Trophoblast cell (in vitro differentiated cells and primary cell): ENCODE results near the gene COX7A2L.
A peak's percentile ranks its signal among the peaks of the same experiment; 100 is the strongest.

ENCODE experiments used
- DNase-seq, 2 donors: peaks; one replicate each; pipeline ENCODE4 v3.0.0-alpha.2; 2016
- H2AFZ ChIP-seq: 2 replicates; pipeline ENCODE4 v1.6.1; 2013; ENCODE audit warnings: low read length, moderate library complexity, mild to moderate bottlenecking; ENCODE audit not compliant: insufficient read depth, poor library complexity
- H2AK5ac ChIP-seq: 2 replicates; pipeline ENCODE4 v1.6.1; 2013; ENCODE audit warnings: mild to moderate bottlenecking, low read length
- H2BK120ac ChIP-seq: 2 replicates; pipeline ENCODE4 v1.6.1; 2013; ENCODE audit warnings: low read length, mild to moderate bottlenecking, moderate library complexity; ENCODE audit not compliant: insufficient read depth, poor library complexity
- H2BK12ac ChIP-seq: 2 replicates; pipeline ENCODE4 v1.6.1; 2013; ENCODE audit warnings: mild to moderate bottlenecking, low read length, moderate library complexity
- H2BK5ac ChIP-seq: 2 replicates; pipeline ENCODE4 v1.6.1; 2013; ENCODE audit warnings: low read length, low read depth, moderate library complexity, mild to moderate bottlenecking; ENCODE audit not compliant: poor library complexity
- H3K14ac ChIP-seq: 2 replicates; pipeline ENCODE4 v1.6.1; 2013; ENCODE audit warnings: mild to moderate bottlenecking, low read length
- H3K18ac ChIP-seq: 2 replicates; pipeline ENCODE4 v1.6.1; 2013; ENCODE audit warnings: mild to moderate bottlenecking, low read length
- H3K23ac ChIP-seq: 2 replicates; pipeline ENCODE4 v1.6.1; 2013; ENCODE audit warnings: low read length
- H3K27ac ChIP-seq: 2 replicates; pipeline ENCODE4 v1.5.1; 2013; ENCODE audit warnings: low read depth, mild to moderate bottlenecking, inconsistent platforms, low read length, moderate library complexity
- H3K27me3 ChIP-seq: 2 replicates; pipeline ENCODE4 v1.6.1; 2013; ENCODE audit warnings: inconsistent platforms, mild to moderate bottlenecking, low read length, moderate library complexity; ENCODE audit not compliant: insufficient read depth
- H3K36me3 ChIP-seq, 2 experiments: 1 replicate in 1 of 2; 2 replicates in 1 of 2; pipeline ENCODE4 v1.6.1; 2013; ENCODE audit warnings: low read length in 2 of 2, mild to moderate bottlenecking in 2 of 2, moderate library complexity in 1 of 2; ENCODE audit not compliant: insufficient read depth in 2 of 2, control insufficient read depth in 1 of 2
- H3K4ac ChIP-seq: 2 replicates; pipeline ENCODE4 v1.6.1; 2013; ENCODE audit warnings: low read depth, mild to moderate bottlenecking, low read length, moderate library complexity
- H3K4me1 ChIP-seq, 2 experiments: 1 replicate in 1 of 2; 2 replicates in 1 of 2; pipeline ENCODE4 v1.6.1; 2013; ENCODE audit warnings: low read length in 2 of 2, mild to moderate bottlenecking in 2 of 2, moderate library complexity in 1 of 2; ENCODE audit not compliant: insufficient read depth in 2 of 2, control insufficient read depth in 1 of 2
- H3K4me2 ChIP-seq: 2 replicates; pipeline ENCODE4 v1.6.1; 2013; ENCODE audit warnings: inconsistent platforms, mild to moderate bottlenecking, low read length, moderate library complexity
- H3K4me3 ChIP-seq: 2 replicates; pipeline ENCODE4 v1.5.1; 2013; ENCODE audit warnings: mild to moderate bottlenecking, low read depth, low read length, inconsistent platforms
- H3K79me1 ChIP-seq: one replicate; pipeline ENCODE4 v1.6.1; 2013; ENCODE audit warnings: low read length
- H3K79me2 ChIP-seq: 2 replicates; pipeline ENCODE4 v1.6.1; 2013; ENCODE audit warnings: low read length, mild to moderate bottlenecking; ENCODE audit not compliant: control insufficient read depth, insufficient read depth, poor library complexity
- H3K9ac ChIP-seq: 2 replicates; pipeline ENCODE4 v1.6.1; 2013; ENCODE audit warnings: mild to moderate bottlenecking, low read length
- H3K9me3 ChIP-seq: 2 replicates; pipeline ENCODE4 v1.6.1; 2013; ENCODE audit warnings: low read depth, mild to moderate bottlenecking, control low read depth, inconsistent platforms, low read length; ENCODE audit not compliant: insufficient read depth
- H4K12ac ChIP-seq: 2 replicates; pipeline ENCODE4 v1.6.1; 2013; ENCODE audit warnings: low read depth, mild to moderate bottlenecking, low read length, moderate library complexity
- H4K8ac ChIP-seq: 2 replicates; pipeline ENCODE4 v1.6.1; 2013; ENCODE audit warnings: low read depth, mild to moderate bottlenecking, low read length, moderate library complexity
- H4K91ac ChIP-seq: one replicate; pipeline ENCODE4 v1.6.1; 2013; ENCODE audit warnings: low read depth, mild to moderate bottlenecking, low read length, moderate library complexity
- WGBS: extraction: QIAGEN DNeasy Blood & Tissue Kit; methylation state at CpG from one replicate; pipeline ENCODE4 v1.1.7; 2013; ENCODE audit warnings: missing lambda C conversion rate; ENCODE audit not compliant: insufficient read length, insufficient coverage; ENCODE audit errors: extremely low coverage; 5-methylcytosine and 5-hydroxymethylcytosine counted together

COX7A2L gene

DNA sequence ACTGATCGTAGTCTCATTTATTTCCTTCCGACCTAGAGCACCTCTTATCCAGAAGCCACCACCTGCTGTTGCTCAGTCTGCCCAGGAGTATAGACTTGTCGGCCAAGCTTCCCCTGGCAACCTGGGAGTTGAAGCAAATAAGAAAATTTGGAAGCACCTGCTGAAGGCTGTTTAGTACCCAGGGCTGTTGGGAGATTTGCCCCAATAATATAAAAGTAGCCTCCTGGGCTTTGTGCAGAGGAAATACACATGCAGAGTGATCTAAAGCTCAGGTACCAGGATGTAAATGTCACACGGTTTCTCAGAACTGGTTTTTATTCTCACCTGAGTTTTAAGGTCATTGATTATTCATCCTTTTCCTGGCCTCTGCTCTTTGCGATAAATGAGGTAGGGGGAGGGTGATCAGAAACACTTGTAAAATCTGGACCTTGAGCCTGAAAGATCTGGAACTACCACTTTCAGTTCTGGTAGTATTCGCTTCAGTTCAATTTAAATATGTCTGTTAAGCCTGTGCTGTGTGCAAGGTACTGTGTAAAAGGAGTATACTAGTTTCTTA lies 789 bp upstream of the COX7A2L start:
- H4K91ac ChIP-seq = no peak overlapping the region
- peaks cover 8% of the 10 kb centered on the region for H3K79me1 ChIP-seq
- no peak overlapping the region for H3K14ac ChIP-seq
- H4K12ac ChIP-seq = no peak overlapping the region
- H3K79me2 ChIP-seq = peaks cover 17% of the 10 kb centered on the region
- H3K9me3 ChIP-seq = no peaks in the 10 kb centered on the region
- H3K4me2 ChIP-seq = peak overlapping the region; percentile 85
- no peak overlapping the region for H3K23ac ChIP-seq
- no peak overlapping the region for H2BK12ac ChIP-seq
- no peak overlapping the region for H3K4ac ChIP-seq
- DNase-seq = no peak
- no peak overlapping the region for H3K18ac ChIP-seq
- no peak overlapping the region for H2AK5ac ChIP-seq
- H3K9ac ChIP-seq = no peak overlapping the region
- WGBS = no CpG with 5 or more reads among the region's 6 CpGs
- peak overlapping the region; percentile 20 for H2AFZ ChIP-seq
- no peaks in the 10 kb centered on the region for H3K36me3 ChIP-seq
- H3K27me3 ChIP-seq = no peaks in the 10 kb centered on the region
- no peak overlapping the region for H3K27ac ChIP-seq
- no peak overlapping the region for H3K4me3 ChIP-seq
- no peak overlapping the region for H2BK120ac ChIP-seq
- peak overlapping the region; percentile 36 for H4K8ac ChIP-seq
- H2BK5ac ChIP-seq = no peak overlapping the region
- H3K4me1 ChIP-seq = peaks cover 3 to 7% of the 10 kb centered on the region in 2 experiments

DNA sequence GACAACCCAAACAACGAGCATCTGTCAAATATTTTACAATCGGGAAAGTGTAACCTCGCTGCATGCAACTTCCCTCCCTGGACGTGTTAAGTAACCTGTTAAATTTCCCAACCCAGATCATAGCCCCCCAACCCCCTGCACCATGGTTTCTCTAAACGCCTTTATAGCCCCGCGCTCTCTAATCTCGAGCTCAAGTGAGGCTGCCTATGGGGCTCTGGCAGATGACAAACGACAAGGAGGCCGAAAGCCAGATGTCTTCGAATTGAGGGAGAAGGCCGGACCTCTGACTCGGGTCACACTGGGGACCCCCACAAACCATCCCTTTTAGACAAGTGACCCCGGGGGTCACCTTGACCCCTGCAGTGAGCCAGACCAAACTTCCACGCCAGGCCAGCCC lies 526 bp downstream of the COX7A2L start:
- Histone ChIP-seq H3K4me1 (peaks cover 3 to 7% of the 10 kb centered on the region in 2 experiments), H4K12ac (peak overlapping the region; percentile 90), H4K8ac (peak overlapping the region; percentile 92), H3K79me1 (peaks cover 8% of the 10 kb centered on the region), H3K4me2 (peak overlapping the region; percentile 64), H2BK12ac (no peak overlapping the region), H3K27me3 (no peaks in the 10 kb centered on the region), H3K9ac (peak overlapping the region; percentile 98), H3K4me3 (peak overlapping the region; percentile 100), H2AK5ac (peak overlapping the region; percentile 85), H3K18ac (peak overlapping the region; percentile 88), H3K9me3 (no peaks in the 10 kb centered on the region), H3K23ac (no peak overlapping the region), H3K79me2 (peaks cover 19% of the 10 kb centered on the region), H3K4ac (peak overlapping the region; percentile 100), H2BK120ac (peak overlapping the region; percentile 88), H3K27ac (peak overlapping the region; percentile 76), H3K36me3 (peaks cover 0 to 2% of the 10 kb centered on the region in 2 experiments), H2AFZ (peak overlapping the region; percentile 90), H3K14ac (peak overlapping the region; percentile 96), H4K91ac (peak overlapping the region; percentile 95), H2BK5ac (peak overlapping the region; percentile 91)
- no peak for DNase-seq
- WGBS = no CpG with 5 or more reads among the region's 15 CpGs

DNA sequence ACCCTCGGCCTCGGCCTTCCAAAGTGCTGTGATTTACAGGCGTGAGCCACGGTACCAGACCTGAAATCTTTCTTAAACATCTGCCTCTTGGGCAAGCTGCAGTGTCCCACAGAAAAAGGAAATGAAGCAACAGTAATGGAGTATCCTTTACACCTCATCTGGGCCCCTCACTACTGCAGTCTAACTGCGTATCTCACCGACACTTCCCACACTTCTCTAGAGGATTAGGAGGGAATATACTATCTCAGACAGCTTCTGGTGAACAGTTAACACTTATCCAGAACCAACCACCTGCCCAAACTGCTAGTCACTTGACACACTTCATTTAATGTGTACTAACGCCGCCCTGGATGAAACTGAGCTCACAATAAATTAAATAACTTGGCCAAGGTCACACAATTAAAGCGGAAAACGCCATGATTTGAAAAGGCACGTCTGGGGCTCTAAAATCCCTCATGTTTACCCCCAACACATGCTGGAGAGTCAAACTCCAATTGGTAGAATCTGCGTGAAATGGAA lies 993 bp downstream of the COX7A2L start:
- DNase-seq = peak in 1 of 2 donors; percentile 16
- Histone ChIP-seq H2AFZ (no peak overlapping the region), H3K4me1 (peaks cover 3 to 7% of the 10 kb centered on the region in 2 experiments), H2BK120ac (peak overlapping the region; percentile 88), H3K36me3 (peaks cover 0 to 2% of the 10 kb centered on the region in 2 experiments), H3K9ac (peak overlapping the region; percentile 98), H2AK5ac (no peak overlapping the region), H3K79me2 (peaks cover 19% of the 10 kb centered on the region), H4K91ac (no peak overlapping the region), H3K4me3 (no peak overlapping the region), H3K18ac (peak overlapping the region; percentile 51), H3K79me1 (peaks cover 8% of the 10 kb centered on the region), H4K8ac (peak overlapping the region; percentile 62), H3K4ac (peak overlapping the region; percentile 100), H4K12ac (peak overlapping the region; percentile 51), H3K14ac (no peak overlapping the region), H2BK5ac (no peak overlapping the region), H3K23ac (no peak overlapping the region), H2BK12ac (no peak overlapping the region), H3K27me3 (no peaks in the 10 kb centered on the region), H3K4me2 (peak overlapping the region; percentile 64), H3K27ac (no peak overlapping the region), H3K9me3 (no peaks in the 10 kb centered on the region)
- WGBS = no CpG with 5 or more reads among the region's 12 CpGs

DNA sequence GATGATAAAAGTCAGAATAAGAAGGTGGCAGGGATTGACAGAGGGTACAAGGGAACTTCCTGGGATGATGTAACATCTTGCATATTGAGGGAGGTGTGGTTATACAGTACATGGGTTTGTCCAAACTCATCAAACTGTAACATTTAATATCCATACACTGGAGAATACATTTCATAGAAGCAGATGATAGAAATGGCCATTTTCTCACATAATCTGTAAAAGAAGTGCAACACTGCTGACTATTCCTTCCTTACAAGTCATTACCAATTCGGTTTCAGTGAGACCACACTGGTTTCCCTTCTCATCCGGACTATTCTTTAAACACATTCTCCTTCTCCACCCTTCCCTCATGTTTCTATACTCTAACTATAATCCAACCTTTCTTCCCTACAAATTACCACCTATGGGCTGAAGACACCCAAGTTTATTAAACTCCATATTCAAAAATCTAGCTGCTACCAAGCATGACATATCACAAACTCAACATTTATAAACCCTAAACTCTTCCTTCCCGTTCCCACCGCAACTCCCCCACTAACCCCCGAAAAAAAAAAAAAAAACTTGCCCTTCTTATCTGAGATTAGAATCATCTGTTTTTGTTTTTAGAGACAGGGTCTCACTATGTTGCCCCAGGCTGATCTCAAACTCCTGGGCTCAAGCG lies 1.6 kb downstream of the COX7A2L start:
- WGBS = 93% methylated on average over 3 of the region's 6 CpGs

More for the DNA sequence above, 1.6 kb downstream of the COX7A2L start:
- H3K4me3 ChIP-seq = no peak overlapping the region
- peak overlapping the region; percentile 100 for H3K4ac ChIP-seq
- peak overlapping the region; percentile 62 for H4K8ac ChIP-seq
- H3K4me1 ChIP-seq = peaks cover 3 to 7% of the 10 kb centered on the region in 2 experiments
- no peak overlapping the region for H3K18ac ChIP-seq
- H4K91ac ChIP-seq = no peak overlapping the region
- no peak overlapping the region for H2AFZ ChIP-seq
- no peak overlapping the region for H4K12ac ChIP-seq
- H3K4me2 ChIP-seq = peak overlapping the region; percentile 64
- no peak overlapping the region for H2AK5ac ChIP-seq
- peaks cover 0 to 2% of the 10 kb centered on the region in 2 experiments for H3K36me3 ChIP-seq
- no peak overlapping the region for H2BK5ac ChIP-seq
- DNase-seq = no peak
- no peaks in the 10 kb centered on the region for H3K27me3 ChIP-seq
- H2BK12ac ChIP-seq = no peak overlapping the region
- no peak overlapping the region for H3K9ac ChIP-seq
- no peak overlapping the region for H3K23ac ChIP-seq
- peaks cover 8% of the 10 kb centered on the region for H3K79me1 ChIP-seq
- H3K79me2 ChIP-seq = peaks cover 19% of the 10 kb centered on the region
- H3K9me3 ChIP-seq = no peaks in the 10 kb centered on the region
- H2BK120ac ChIP-seq = no peak overlapping the region
- no peak overlapping the region for H3K27ac ChIP-seq
- no peak overlapping the region for H3K14ac ChIP-seq
